GM21723 (cell line): ENCODE measurements around the gene RAD1.

Experiments
- ATAC-seq: cut with Tn5 transposase; IDR thresholded peaks from one replicate; pipeline ENCODE4 v1.9.1; 2021; ENCODE audit warnings: mild to moderate bottlenecking, moderate library complexity; ENCODE audit not compliant: unreplicated experiment

RAD1 gene

GRCh38 chr5:34916518-34916917, 1.2 kb upstream of the RAD1 start:
- ATAC-seq, result no peak

- ATAC-seq, result peak; percentile 11
These were observed 520 bp upstream of the RAD1 start for GRCh38 chr5:34915856-34916192.

GRCh38 chr5:34914671-34915138, 599 bp downstream of the RAD1 start:
- peak; percentile 11 for ATAC-seq

GRCh38 chr5:34913072-34913471, 2.2 kb downstream of the RAD1 start:
- no peak for ATAC-seq

GRCh38 chr5:34905564-34905963, 9.7 kb downstream of the RAD1 start:
- no peak for ATAC-seq

GRCh38 chr5:34903260-34903659, 12.0 kb downstream of the RAD1 start:
- no peak for ATAC-seq

- no peak for ATAC-seq
These were observed 14.7 kb downstream of the RAD1 start for GRCh38 chr5:34900652-34901051.

- no peak for ATAC-seq
These were observed 16.2 kb downstream of the RAD1 start for GRCh38 chr5:34899066-34899465.

- peak; percentile 92 for ATAC-seq
These were observed 16.9 kb downstream of the RAD1 start for GRCh38 chr5:34898258-34898895.

GRCh38 chr5:34897646-34898045, 17.7 kb downstream of the RAD1 start:
- ATAC-seq, result no peak

GRCh38 chr5:34895641-34896419, 19.5 kb downstream of the RAD1 start:
- no peak for ATAC-seq

GRCh38 chr5:34894716-34895115, 20.6 kb downstream of the RAD1 start:
- ATAC-seq, result no peak

GRCh38 chr5:34892414-34892813, 22.9 kb downstream of the RAD1 start:
- no peak for ATAC-seq

- no peak for ATAC-seq
These were observed 23.3 kb downstream of the RAD1 start for GRCh38 chr5:34891981-34892380.

- ATAC-seq, result no peak
These were observed 25.9 kb downstream of the RAD1 start for GRCh38 chr5:34889394-34889793.

- ATAC-seq, result no peak
These were observed 28.7 kb downstream of the RAD1 start for GRCh38 chr5:34886392-34887119.

GRCh38 chr5:34881246-34881645, 34.1 kb downstream of the RAD1 start:
- no peak for ATAC-seq

- ATAC-seq, result no peak
These were observed 39.0 kb downstream of the RAD1 start for GRCh38 chr5:34876275-34876674.

- no peak for ATAC-seq
These were observed 44.9 kb downstream of the RAD1 start for GRCh38 chr5:34870382-34870781.

- ATAC-seq, result no peak
These were observed 46.0 kb downstream of the RAD1 start for GRCh38 chr5:34869256-34869655.

GRCh38 chr5:34868791-34869190, 46.5 kb downstream of the RAD1 start:
- ATAC-seq, result no peak

- no peak for ATAC-seq
These were observed 47.6 kb downstream of the RAD1 start for GRCh38 chr5:34867660-34868059.
